GM12865 (cell line): Measurements from ENCODE around the gene SUN5.

Source experiments
- DNase-seq: peaks from one replicate; pipeline ENCODE4 v3.0.0; 2010; ENCODE audit warnings: low read depth
- H3K4me3 ChIP-seq: 2 replicates; pipeline ENCODE4 v1.5.1; 2011; ENCODE audit warnings: mild to moderate bottlenecking, low read depth, low read length, control low read depth
- TF ChIP-seq, protein P1 (sequence below): IDR thresholded peaks from 2 replicates; pipeline ENCODE4 v1.5.1; 2011; ENCODE audit warnings: low read length, control low read depth, low read depth, inconsistent platforms; ENCODE audit not compliant: insufficient read depth; ENCODE audit errors: missing control alignments

Gene SUN5

DNA sequence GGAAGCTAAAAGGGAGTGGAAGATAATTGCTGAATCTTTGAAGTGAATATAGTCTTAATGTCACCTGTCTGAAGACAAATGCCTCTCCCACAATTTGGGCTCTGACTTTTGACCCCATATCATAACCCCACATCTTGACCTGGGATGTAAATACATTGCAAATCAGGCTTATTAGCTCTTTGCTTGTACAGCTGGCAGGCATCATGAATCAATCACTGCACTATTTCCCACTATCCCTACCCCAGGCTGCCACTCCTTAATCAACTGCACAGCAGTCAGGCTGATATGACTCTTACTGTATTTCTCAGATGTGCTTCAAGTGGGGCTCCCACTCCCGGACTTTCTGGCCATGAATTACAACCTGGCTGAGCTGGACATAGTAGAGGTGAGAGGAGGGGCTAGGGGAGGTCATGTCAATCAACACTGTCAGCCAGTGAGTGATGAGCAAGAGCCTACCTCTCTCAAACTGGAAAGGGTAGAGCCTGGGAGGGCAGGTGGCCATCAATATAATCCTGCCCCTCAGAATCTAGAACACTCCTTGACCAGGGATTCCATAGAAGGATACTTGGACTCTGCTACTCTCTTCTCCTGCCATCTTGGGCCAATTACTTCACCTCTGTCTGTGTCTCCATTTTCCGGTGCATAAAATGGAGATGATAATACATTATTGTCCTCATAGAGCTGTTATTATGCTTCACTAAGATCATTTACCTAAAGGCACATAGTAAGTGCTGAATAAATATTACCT lies 38.9 kb upstream of the SUN5 start:
- TF ChIP-seq, protein P1, sequence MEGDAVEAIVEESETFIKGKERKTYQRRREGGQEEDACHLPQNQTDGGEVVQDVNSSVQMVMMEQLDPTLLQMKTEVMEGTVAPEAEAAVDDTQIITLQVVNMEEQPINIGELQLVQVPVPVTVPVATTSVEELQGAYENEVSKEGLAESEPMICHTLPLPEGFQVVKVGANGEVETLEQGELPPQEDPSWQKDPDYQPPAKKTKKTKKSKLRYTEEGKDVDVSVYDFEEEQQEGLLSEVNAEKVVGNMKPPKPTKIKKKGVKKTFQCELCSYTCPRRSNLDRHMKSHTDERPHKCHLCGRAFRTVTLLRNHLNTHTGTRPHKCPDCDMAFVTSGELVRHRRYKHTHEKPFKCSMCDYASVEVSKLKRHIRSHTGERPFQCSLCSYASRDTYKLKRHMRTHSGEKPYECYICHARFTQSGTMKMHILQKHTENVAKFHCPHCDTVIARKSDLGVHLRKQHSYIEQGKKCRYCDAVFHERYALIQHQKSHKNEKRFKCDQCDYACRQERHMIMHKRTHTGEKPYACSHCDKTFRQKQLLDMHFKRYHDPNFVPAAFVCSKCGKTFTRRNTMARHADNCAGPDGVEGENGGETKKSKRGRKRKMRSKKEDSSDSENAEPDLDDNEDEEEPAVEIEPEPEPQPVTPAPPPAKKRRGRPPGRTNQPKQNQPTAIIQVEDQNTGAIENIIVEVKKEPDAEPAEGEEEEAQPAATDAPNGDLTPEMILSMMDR, result no peak
- H3K4me3 ChIP-seq, result no peak overlapping the region
- no peak for DNase-seq

DNA sequence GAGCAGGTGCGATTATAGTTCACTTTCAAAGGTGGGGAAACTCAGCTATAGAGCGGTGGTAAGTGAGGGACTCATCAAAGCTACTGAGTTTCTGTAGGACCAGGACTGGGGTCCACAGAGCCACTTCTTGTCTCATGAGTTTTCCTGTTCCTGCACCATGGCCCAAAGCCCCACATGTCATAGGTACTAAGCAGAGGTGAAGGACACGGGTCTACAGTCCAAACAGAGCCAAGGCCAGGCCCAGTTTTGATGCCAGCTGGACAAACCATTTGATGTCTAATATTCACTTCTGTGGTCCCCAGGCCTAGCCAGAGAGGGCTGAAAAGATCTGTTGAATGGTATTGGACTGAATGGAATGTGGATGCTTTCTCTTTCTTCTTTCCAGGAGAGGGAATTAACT lies 38.2 kb upstream of the SUN5 start:
- no peak overlapping the region for H3K4me3 ChIP-seq
- TF ChIP-seq, protein P1, result no peak
- DNase-seq, result no peak

DNA sequence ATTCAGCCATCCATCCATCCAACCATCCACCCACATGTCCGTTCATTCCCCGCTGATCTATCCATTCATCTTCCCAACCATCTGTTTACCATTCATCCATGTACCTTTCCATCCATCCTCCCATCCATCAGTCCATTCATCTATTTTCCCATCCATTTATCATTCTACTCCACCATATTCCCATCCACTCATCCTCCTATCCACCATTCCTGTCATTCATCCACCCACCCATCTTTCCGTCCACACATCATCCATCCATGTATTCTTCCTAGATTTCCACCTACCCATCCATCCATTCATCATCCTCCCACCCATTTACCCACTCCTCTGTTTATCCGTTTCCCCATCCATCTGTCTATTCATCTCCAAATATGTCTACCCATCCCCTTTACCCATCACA lies 34.0 kb upstream of the SUN5 start:
- no peak for DNase-seq
- TF ChIP-seq, protein P1, result no peak
- H3K4me3 ChIP-seq, result no peak overlapping the region

DNA sequence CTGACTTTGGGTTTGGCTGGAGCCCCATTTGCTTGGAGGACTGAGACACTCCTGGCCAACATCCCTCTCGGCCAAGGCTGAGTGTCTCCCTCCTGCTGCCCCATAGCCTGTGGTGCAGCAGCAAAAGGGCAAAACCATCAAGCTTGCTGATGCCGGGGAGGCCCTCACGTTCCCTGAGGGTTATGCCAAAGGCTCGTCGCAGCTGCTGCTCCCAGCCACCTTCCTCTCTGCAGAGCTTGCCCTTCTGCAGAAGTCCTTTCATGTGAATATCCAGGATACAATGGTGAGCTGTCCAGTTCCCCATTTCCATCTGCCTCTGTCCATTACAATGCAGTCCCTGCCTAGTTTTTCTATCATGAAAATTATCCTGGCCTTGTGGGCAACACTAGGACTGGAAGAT lies 33.2 kb upstream of the SUN5 start:
- no peak overlapping the region for H3K4me3 ChIP-seq
- TF ChIP-seq, protein P1, result no peak
- no peak for DNase-seq

GRCh38 chr20:33034901-33035492 lies 30.8 kb upstream of the SUN5 start:
- H3K4me3 ChIP-seq, result no peak overlapping the region
- TF ChIP-seq, protein P1, result no peak
- DNase-seq, result no peak

DNA sequence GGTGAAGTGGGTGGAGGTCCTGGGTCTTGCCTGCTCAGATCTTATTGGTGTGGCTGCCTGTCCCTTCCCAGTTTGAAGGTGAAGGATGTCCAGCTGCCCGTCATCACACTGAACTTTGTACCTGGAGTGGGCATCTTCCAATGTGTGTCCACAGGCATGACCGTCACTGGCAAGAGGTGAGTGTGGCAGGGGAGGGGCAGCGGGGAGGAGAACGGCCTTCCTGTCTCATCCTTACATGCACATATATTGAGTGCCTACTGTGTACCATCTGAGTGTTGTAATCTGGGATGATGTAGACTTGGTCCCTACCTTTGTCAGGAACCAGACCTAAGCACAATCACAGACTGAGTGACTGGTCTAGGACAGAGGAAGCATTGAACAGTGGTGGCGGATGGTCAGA lies 29.9 kb upstream of the SUN5 start:
- TF ChIP-seq, protein P1, result no peak
- no peak for DNase-seq
- no peak overlapping the region for H3K4me3 ChIP-seq
